ENCODE data around the gene CHN2.

The CHN2 gene

DNA sequence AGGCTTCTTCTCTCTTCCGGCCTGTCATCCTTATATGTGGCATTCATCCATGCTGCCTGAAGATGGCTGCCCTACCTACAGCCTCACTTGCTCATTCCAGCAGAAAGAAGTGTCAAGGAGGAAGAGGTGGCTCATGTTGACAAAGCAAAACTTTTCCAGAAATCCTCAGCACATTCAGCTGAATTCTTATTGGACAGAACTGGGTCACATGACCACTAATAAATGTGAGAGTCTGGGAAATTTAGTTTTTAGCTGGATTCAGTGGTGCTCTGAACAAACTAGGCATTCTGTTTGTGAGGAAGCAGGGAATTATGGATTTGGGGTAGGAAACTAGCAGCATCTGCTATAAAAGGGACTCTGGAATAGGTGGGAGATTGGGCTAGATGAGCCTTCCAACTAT lies 58.6 kb downstream of the CHN2 start:
- no peak overlapping the region for H3K4me3 ChIP-seq (ENCODE audit: low read depth, low read length)
- DNase-seq (ENCODE audit: low read depth) = no peak
- TF ChIP-seq, protein P1, sequence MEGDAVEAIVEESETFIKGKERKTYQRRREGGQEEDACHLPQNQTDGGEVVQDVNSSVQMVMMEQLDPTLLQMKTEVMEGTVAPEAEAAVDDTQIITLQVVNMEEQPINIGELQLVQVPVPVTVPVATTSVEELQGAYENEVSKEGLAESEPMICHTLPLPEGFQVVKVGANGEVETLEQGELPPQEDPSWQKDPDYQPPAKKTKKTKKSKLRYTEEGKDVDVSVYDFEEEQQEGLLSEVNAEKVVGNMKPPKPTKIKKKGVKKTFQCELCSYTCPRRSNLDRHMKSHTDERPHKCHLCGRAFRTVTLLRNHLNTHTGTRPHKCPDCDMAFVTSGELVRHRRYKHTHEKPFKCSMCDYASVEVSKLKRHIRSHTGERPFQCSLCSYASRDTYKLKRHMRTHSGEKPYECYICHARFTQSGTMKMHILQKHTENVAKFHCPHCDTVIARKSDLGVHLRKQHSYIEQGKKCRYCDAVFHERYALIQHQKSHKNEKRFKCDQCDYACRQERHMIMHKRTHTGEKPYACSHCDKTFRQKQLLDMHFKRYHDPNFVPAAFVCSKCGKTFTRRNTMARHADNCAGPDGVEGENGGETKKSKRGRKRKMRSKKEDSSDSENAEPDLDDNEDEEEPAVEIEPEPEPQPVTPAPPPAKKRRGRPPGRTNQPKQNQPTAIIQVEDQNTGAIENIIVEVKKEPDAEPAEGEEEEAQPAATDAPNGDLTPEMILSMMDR (IDR thresholded peaks at IDR 0.05; ENCODE audit: control insufficient read depth, extremely low read depth, insufficient read depth) = no peak

DNA sequence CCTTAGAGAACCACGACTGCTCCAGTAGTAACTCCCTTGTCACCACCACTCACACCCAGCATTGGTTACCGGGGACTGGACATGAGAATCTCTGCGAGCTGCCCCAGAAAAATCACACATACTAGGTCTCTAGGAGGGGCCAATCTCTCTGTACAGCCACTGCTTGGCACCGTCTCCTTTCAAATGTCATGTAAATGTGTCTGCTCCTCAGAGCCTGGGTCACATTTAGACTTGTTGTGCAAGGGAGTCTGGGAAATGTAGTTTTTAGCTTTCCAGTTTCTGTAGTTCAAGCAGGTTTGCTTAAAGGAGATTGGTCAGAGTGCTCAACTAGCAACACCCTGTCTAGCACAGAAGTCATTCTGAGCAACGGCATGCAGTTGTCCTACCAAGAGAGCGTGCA lies 60.0 kb downstream of the CHN2 start:
- TF ChIP-seq, protein P1 (IDR thresholded peaks at IDR 0.05; ENCODE audit: control insufficient read depth, extremely low read depth, insufficient read depth) = no peak
- H3K4me3 ChIP-seq (ENCODE audit: low read depth, low read length) = no peak overlapping the region
- DNase-seq (ENCODE audit: low read depth) = no peak

DNA sequence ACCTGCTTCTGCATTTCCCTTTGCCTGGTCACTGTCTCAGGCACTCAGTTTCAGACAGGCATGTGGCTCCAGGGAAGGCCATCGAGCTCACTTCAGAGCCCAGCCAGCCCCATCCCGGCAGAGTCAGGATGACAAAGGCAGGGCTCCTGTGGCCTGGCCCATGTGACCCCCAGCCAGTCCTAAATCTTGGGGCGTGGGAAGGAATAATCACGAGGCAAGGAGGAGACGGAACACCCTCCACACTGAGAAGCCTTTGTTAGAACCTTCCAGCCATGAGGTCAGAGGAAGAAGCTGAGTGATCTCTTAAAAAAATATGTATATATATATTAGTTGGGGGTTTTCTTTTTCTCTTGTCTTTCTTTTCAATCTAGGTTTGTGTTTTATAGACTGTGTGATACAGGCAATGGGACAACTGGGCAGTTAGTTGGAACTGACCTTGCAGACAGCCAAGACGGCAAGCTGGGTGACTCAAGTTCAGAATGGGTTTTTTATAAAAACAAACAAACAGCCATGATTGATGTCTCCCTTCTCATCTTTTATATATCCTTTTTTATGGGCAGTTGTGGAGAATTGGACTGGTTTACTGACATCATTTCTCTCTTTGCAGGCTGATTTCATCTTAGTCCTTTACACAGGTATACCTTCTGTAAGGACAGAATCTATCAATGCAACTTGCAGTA lies 60.8 kb downstream of the CHN2 start:
- TF ChIP-seq, protein P1 (IDR thresholded peaks at IDR 0.05; ENCODE audit: control insufficient read depth, extremely low read depth, insufficient read depth) = no peak
- peak; percentile 19 for DNase-seq (ENCODE audit: low read depth)
- no peak overlapping the region for H3K4me3 ChIP-seq (ENCODE audit: low read depth, low read length)

DNA sequence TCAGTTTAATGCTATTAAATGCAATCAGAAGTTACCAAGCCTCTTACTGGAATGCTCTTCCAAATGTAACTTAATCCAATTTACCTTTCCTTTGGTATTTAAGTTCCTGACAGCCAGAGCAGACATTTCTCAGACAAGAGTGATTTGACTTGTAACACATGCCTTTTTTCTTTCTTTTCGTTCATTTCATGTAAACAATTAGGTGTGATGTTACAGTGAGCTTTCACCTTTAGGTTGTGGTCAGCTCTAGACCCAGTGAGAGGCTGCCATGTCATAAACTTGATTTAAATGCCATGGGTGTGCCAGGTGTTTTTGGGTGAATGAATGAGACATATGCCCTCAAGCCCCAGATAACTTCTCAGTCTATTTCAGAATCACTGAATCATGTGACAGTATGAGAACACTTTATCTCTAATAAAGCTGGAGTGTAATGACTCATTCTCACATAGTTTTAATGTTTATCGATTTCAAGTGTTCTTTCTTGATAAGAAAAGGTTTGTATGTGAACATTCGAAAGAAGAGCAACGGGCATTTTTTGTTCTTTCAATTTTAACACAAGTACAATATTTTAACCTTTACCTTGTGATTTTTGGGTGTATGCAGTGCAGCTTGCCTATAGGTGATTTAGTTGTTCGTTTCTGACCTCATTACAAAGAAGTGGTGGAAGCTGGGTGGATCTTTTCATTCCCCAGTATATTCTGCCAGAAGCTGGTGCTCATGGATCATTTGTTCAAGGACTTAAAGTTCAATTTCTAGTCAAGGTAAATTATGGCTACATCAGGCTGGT lies 61.5 kb downstream of the CHN2 start:
- DNase-seq (ENCODE audit: low read depth) = no peak
- TF ChIP-seq, protein P1 (IDR thresholded peaks at IDR 0.05; ENCODE audit: control insufficient read depth, extremely low read depth, insufficient read depth) = no peak
- H3K4me3 ChIP-seq (ENCODE audit: low read depth, low read length) = no peak overlapping the region

DNA sequence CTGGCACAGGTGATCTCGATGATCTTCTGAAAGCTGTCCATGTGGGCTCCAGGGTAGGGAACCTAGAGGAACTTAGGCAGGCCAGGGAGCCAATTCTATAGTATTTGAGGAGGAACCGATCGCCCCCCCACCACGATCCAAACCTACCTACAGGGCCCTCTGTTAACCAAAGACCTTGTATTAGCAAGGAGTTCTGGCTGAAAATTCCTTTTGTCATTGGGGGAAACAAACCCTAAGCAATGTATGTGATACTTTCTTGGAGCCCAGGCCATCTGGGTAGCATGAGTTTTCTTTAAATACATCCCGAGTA lies 62.1 kb downstream of the CHN2 start:
- TF ChIP-seq, protein P1 (IDR thresholded peaks at IDR 0.05; ENCODE audit: control insufficient read depth, extremely low read depth, insufficient read depth) = no peak
- no peak overlapping the region for H3K4me3 ChIP-seq (ENCODE audit: low read depth, low read length)
- DNase-seq (ENCODE audit: low read depth) = no peak

DNA sequence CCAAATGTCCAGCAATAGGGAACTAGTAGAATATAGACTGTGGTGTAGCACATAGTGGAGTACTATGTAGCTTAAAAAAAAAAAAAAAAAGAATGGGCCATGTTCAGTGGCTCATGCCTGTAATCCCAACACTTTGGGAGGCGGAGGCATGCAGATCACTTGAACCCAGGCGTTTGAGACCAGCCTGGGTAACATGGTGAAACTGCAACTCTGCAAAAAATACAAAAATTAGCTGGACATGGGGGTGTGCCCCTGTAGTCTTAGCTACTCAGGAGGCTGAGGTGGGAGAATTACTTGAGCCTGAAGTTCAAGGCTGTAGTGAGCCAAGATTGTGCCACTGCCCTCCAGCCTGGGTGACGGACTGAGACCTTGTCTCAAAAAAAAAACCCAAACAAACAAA lies 64.4 kb downstream of the CHN2 start:
- TF ChIP-seq, protein P1 (IDR thresholded peaks at IDR 0.05; ENCODE audit: control insufficient read depth, extremely low read depth, insufficient read depth) = no peak
- no peak overlapping the region for H3K4me3 ChIP-seq (ENCODE audit: low read depth, low read length)
- no peak for DNase-seq (ENCODE audit: low read depth)

All from LNCaP clone FGC (cell line).